ENCODE results near the gene TMEM91.
"Not testable (repeated sequence)": the region's sequence is repeated elsewhere in the genome, so short reads cannot be mapped to it uniquely, and the experiment has no call there.

The TMEM91 gene

GRCh38 chr19:41369769-41370168 is 6.6 kb upstream of the TMEM91 start:
- H3K9me3 ChIP-seq (ENCODE audit: control insufficient read depth, low read length), result no peaks in the 10 kb centered on the region
- no peaks in the 10 kb centered on the region for H3K27me3 ChIP-seq (ENCODE audit: control insufficient read depth, insufficient read depth, low read length)
- H3K9ac ChIP-seq (ENCODE audit: low read length), result no peak overlapping the region
- H3K36me3 ChIP-seq (ENCODE audit: control insufficient read depth, insufficient read depth, low read length), result no peaks in the 10 kb centered on the region
- peaks cover 17% of the 10 kb centered on the region for H3K4me1 ChIP-seq (ENCODE audit: control insufficient read depth, insufficient read depth, low read length)
- H3K4me3 ChIP-seq (ENCODE audit: low read length), result no peak overlapping the region

- H3K9ac ChIP-seq (ENCODE audit: low read length); H3K36me3 ChIP-seq (ENCODE audit: control insufficient read depth, insufficient read depth, low read length); H3K27me3 ChIP-seq (ENCODE audit: control insufficient read depth, insufficient read depth, low read length); H3K9me3 ChIP-seq (ENCODE audit: control insufficient read depth, low read length); H3K4me3 ChIP-seq (ENCODE audit: low read length): not testable (repeated sequence)
- peaks cover 20% of the 10 kb centered on the region for H3K4me1 ChIP-seq (ENCODE audit: control insufficient read depth, insufficient read depth, low read length)
Measured at GRCh38 chr19:41371119-41371518, 5.2 kb upstream of the TMEM91 start.

GRCh38 chr19:41371541-41371940 is 4.8 kb upstream of the TMEM91 start:
- Histone ChIP-seq H3K36me3 (ENCODE audit: control insufficient read depth, insufficient read depth, low read length) (no peaks in the 10 kb centered on the region), H3K9ac (ENCODE audit: low read length) (no peak overlapping the region), H3K4me1 (ENCODE audit: control insufficient read depth, insufficient read depth, low read length) (peaks cover 21% of the 10 kb centered on the region), H3K4me3 (ENCODE audit: low read length) (no peak overlapping the region), H3K9me3 (ENCODE audit: control insufficient read depth, low read length) (no peaks in the 10 kb centered on the region), H3K27me3 (ENCODE audit: control insufficient read depth, insufficient read depth, low read length) (no peaks in the 10 kb centered on the region)

GRCh38 chr19:41372501-41372900 is 3.8 kb upstream of the TMEM91 start:
- no peaks in the 10 kb centered on the region for H3K36me3 ChIP-seq (ENCODE audit: control insufficient read depth, insufficient read depth, low read length)
- no peak overlapping the region for H3K4me3 ChIP-seq (ENCODE audit: low read length)
- H3K9ac ChIP-seq (ENCODE audit: low read length), result no peak overlapping the region
- H3K27me3 ChIP-seq (ENCODE audit: control insufficient read depth, insufficient read depth, low read length), result no peaks in the 10 kb centered on the region
- peaks cover 20% of the 10 kb centered on the region for H3K4me1 ChIP-seq (ENCODE audit: control insufficient read depth, insufficient read depth, low read length)
- no peaks in the 10 kb centered on the region for H3K9me3 ChIP-seq (ENCODE audit: control insufficient read depth, low read length)

- no peaks in the 10 kb centered on the region for H3K27me3 ChIP-seq (ENCODE audit: control insufficient read depth, insufficient read depth, low read length)
- no peak overlapping the region for H3K4me3 ChIP-seq (ENCODE audit: low read length)
- no peak overlapping the region for H3K9ac ChIP-seq (ENCODE audit: low read length)
- no peaks in the 10 kb centered on the region for H3K36me3 ChIP-seq (ENCODE audit: control insufficient read depth, insufficient read depth, low read length)
- no peaks in the 10 kb centered on the region for H3K9me3 ChIP-seq (ENCODE audit: control insufficient read depth, low read length)
- H3K4me1 ChIP-seq (ENCODE audit: control insufficient read depth, insufficient read depth, low read length), result peaks cover 13% of the 10 kb centered on the region
Measured at GRCh38 chr19:41373993-41374392, 2.3 kb upstream of the TMEM91 start.

- H3K36me3 ChIP-seq (ENCODE audit: control insufficient read depth, insufficient read depth, low read length), result no peaks in the 10 kb centered on the region
- H3K27me3 ChIP-seq (ENCODE audit: control insufficient read depth, insufficient read depth, low read length), result no peaks in the 10 kb centered on the region
- peak overlapping the region; percentile 36 for H3K9ac ChIP-seq (ENCODE audit: low read length)
- peaks cover 13% of the 10 kb centered on the region for H3K4me1 ChIP-seq (ENCODE audit: control insufficient read depth, insufficient read depth, low read length)
- H3K4me3 ChIP-seq (ENCODE audit: low read length), result peak overlapping the region; percentile 10
- no peaks in the 10 kb centered on the region for H3K9me3 ChIP-seq (ENCODE audit: control insufficient read depth, low read length)
Measured at GRCh38 chr19:41376998-41377365, 649 bp downstream of the TMEM91 start.

- Histone ChIP-seq H3K9ac (ENCODE audit: low read length) (no peak overlapping the region), H3K9me3 (ENCODE audit: control insufficient read depth, low read length) (no peaks in the 10 kb centered on the region), H3K4me1 (ENCODE audit: control insufficient read depth, insufficient read depth, low read length) (peaks cover 13% of the 10 kb centered on the region), H3K27me3 (ENCODE audit: control insufficient read depth, insufficient read depth, low read length) (no peaks in the 10 kb centered on the region), H3K36me3 (ENCODE audit: control insufficient read depth, insufficient read depth, low read length) (no peaks in the 10 kb centered on the region), H3K4me3 (ENCODE audit: low read length) (no peak overlapping the region)
Measured at GRCh38 chr19:41377977-41378709, 1.8 kb downstream of the TMEM91 start.

- H3K4me1 ChIP-seq (ENCODE audit: control insufficient read depth, insufficient read depth, low read length); H3K27me3 ChIP-seq (ENCODE audit: control insufficient read depth, insufficient read depth, low read length); H3K9me3 ChIP-seq (ENCODE audit: control insufficient read depth, low read length); H3K4me3 ChIP-seq (ENCODE audit: low read length); H3K9ac ChIP-seq (ENCODE audit: low read length); H3K36me3 ChIP-seq (ENCODE audit: control insufficient read depth, insufficient read depth, low read length): not testable (repeated sequence)
Measured at GRCh38 chr19:41381536-41381935, 5.2 kb downstream of the TMEM91 start.

- H3K9me3 ChIP-seq (ENCODE audit: control insufficient read depth, low read length), result no peaks in the 10 kb centered on the region
- H3K27me3 ChIP-seq (ENCODE audit: control insufficient read depth, insufficient read depth, low read length), result no peaks in the 10 kb centered on the region
- no peaks in the 10 kb centered on the region for H3K4me1 ChIP-seq (ENCODE audit: control insufficient read depth, insufficient read depth, low read length)
- H3K36me3 ChIP-seq (ENCODE audit: control insufficient read depth, insufficient read depth, low read length), result no peaks in the 10 kb centered on the region
- H3K4me3 ChIP-seq (ENCODE audit: low read length), result no peak overlapping the region
- no peak overlapping the region for H3K9ac ChIP-seq (ENCODE audit: low read length)
Measured at GRCh38 chr19:41384351-41384750, 8.0 kb downstream of the TMEM91 start.

- Histone ChIP-seq H3K36me3 (ENCODE audit: control insufficient read depth, insufficient read depth, low read length) (no peaks in the 10 kb centered on the region), H3K9ac (ENCODE audit: low read length) (no peak overlapping the region), H3K4me1 (ENCODE audit: control insufficient read depth, insufficient read depth, low read length) (no peaks in the 10 kb centered on the region)
Measured at GRCh38 chr19:41386442-41386841, 10.1 kb downstream of the TMEM91 start.

GRCh38 chr19:41391618-41392017 is 15.3 kb downstream of the TMEM91 start:
- Histone ChIP-seq H3K4me1 (ENCODE audit: control insufficient read depth, insufficient read depth, low read length) (no peaks in the 10 kb centered on the region), H3K9me3 (ENCODE audit: control insufficient read depth, low read length) (no peaks in the 10 kb centered on the region), H3K4me3 (ENCODE audit: low read length) (no peak overlapping the region), H3K9ac (ENCODE audit: low read length) (no peak overlapping the region), H3K36me3 (ENCODE audit: control insufficient read depth, insufficient read depth, low read length) (no peaks in the 10 kb centered on the region), H3K27me3 (ENCODE audit: control insufficient read depth, insufficient read depth, low read length) (no peaks in the 10 kb centered on the region)

More at GRCh38 chr19:41386442-41386841, 10.1 kb downstream of the TMEM91 start:
- Histone ChIP-seq H3K9me3 (ENCODE audit: control insufficient read depth, low read length) (no peaks in the 10 kb centered on the region), H3K27me3 (ENCODE audit: control insufficient read depth, insufficient read depth, low read length) (no peaks in the 10 kb centered on the region), H3K4me3 (ENCODE audit: low read length) (no peak overlapping the region)

- Histone ChIP-seq H3K4me1 (ENCODE audit: control insufficient read depth, insufficient read depth, low read length) (no peaks in the 10 kb centered on the region), H3K9ac (ENCODE audit: low read length) (no peak overlapping the region), H3K9me3 (ENCODE audit: control insufficient read depth, low read length) (no peaks in the 10 kb centered on the region), H3K36me3 (ENCODE audit: control insufficient read depth, insufficient read depth, low read length) (no peaks in the 10 kb centered on the region), H3K4me3 (ENCODE audit: low read length) (no peak overlapping the region), H3K27me3 (ENCODE audit: control insufficient read depth, insufficient read depth, low read length) (no peaks in the 10 kb centered on the region)
Measured at GRCh38 chr19:41392775-41393174, 16.4 kb downstream of the TMEM91 start.

GRCh38 chr19:41395355-41395754 is 19.0 kb downstream of the TMEM91 start:
- H3K4me3 ChIP-seq (ENCODE audit: low read length), result no peak overlapping the region
- H3K9ac ChIP-seq (ENCODE audit: low read length), result no peak overlapping the region
- peaks cover 8% of the 10 kb centered on the region for H3K4me1 ChIP-seq (ENCODE audit: control insufficient read depth, insufficient read depth, low read length)
- no peaks in the 10 kb centered on the region for H3K27me3 ChIP-seq (ENCODE audit: control insufficient read depth, insufficient read depth, low read length)
- no peaks in the 10 kb centered on the region for H3K36me3 ChIP-seq (ENCODE audit: control insufficient read depth, insufficient read depth, low read length)
- H3K9me3 ChIP-seq (ENCODE audit: control insufficient read depth, low read length), result no peaks in the 10 kb centered on the region
